ENCODE results near the gene VPS33B. TPM values are rescaled to one million over a fixed set of nuclear protein-coding genes. Genes with fewer than 3 reads are reported as not detected.

Gene VPS33B
- total and polyA plus RNA-seq, 2 of the 13 experiments (the other 11 are each of a cell fraction or from before 2014, with no cell fraction given) = 15.8 to 16.5 TPM

GRCh38 chr15:90954712-90955623 is 67.4 kb downstream of the VPS33B start, which contains the start of gene RCCD1 (continued):
- TF ChIP-seq TIGD3 (CRISPR knock-in tag; IDR thresholded peaks at IDR 0.05; ENCODE audit: borderline replicate concordance) (peak; percentile 54; the same call in 1 of the 2 replicates), HOXA7 (CRISPR knock-in tag; IDR thresholded peaks at IDR 0.05) (no peak), MXD3 (CRISPR knock-in tag; IDR thresholded peaks at IDR 0.05) (peak; percentile 75), THRA (CRISPR knock-in tag; IDR thresholded peaks at IDR 0.05; ENCODE audit: borderline replicate concordance) (no peak), NFAT5 (CRISPR knock-in tag; IDR thresholded peaks at IDR 0.05) (peak; percentile 89), RCOR2 (CRISPR knock-in tag; IDR thresholded peaks at IDR 0.05) (no peak), MYC (CRISPR knock-in tag; IDR thresholded peaks at IDR 0.05; ENCODE audit: borderline replicate concordance) (peak; percentile 94), ZNF687 (CRISPR knock-in tag; IDR thresholded peaks at IDR 0.05) (peak; percentile 95), TFAP4 (IDR thresholded peaks at IDR 0.05; ENCODE audit: borderline replicate concordance, low read depth) (peak; percentile 87), SALL1 (CRISPR knock-in tag; IDR thresholded peaks at IDR 0.05) (peak; percentile 68; the same call in 1 of the 2 replicates)
